ACHN (cell line): ENCODE results near the gene HELLS.
"Not testable (repeated sequence)": the region's sequence is repeated elsewhere in the genome, so short reads cannot be mapped to it uniquely, and the experiment has no call there.

Experiments
- DNase-seq: peaks from one replicate; pipeline ENCODE4 v3.0.0-alpha.2; 2015
- in situ Hi-C: cut with HindIII; loops from 2 replicates; pipeline ENCODE4 v1.10.0; 2017; ENCODE audit warnings: low sequenced_read_pairs, low pct_ligation_motif_present, low pct_unique_long_range_greater_than_20kb

The HELLS gene

GRCh38 chr10:94545391-94546048 lies at the start of gene HELLS:
HELLS (plus strand) TSS chr10:94545788; CDS start chr10:94545922, 134 bp downstream.
- DNase-seq, result peak; percentile 91
- in situ Hi-C loops, result no loop called here

- DNase-seq, result no peak
- in situ Hi-C loops, result no loop called here
Observed at GRCh38 chr10:94496010-94496409, 49.6 kb upstream of the HELLS start.

GRCh38 chr10:94496646-94497045 lies 48.9 kb upstream of the HELLS start:
- in situ Hi-C loops, result no loop called here
- DNase-seq, result no peak

- in situ Hi-C loops, result no loop called here
- peak; percentile 31 for DNase-seq
Observed at GRCh38 chr10:94500063-94500462, 45.5 kb upstream of the HELLS start.

- in situ Hi-C loops, result no loop called here
- no peak for DNase-seq
Observed at GRCh38 chr10:94521276-94522250, 24.0 kb upstream of the HELLS start.

GRCh38 chr10:94524146-94524545 lies 21.4 kb upstream of the HELLS start:
- no peak for DNase-seq

GRCh38 chr10:94524711-94525110 lies 20.9 kb upstream of the HELLS start:
- in situ Hi-C loops, result no loop called here
- DNase-seq, result no peak

More at GRCh38 chr10:94524146-94524545, 21.4 kb upstream of the HELLS start:
- in situ Hi-C loops, result no loop called here

- in situ Hi-C loops, DNase-seq: not testable (repeated sequence)
Observed at GRCh38 chr10:94531550-94531949, 14.0 kb upstream of the HELLS start.

- no peak for DNase-seq
- in situ Hi-C loops, result no loop called here
Observed at GRCh38 chr10:94533027-94533426, 12.6 kb upstream of the HELLS start.

- in situ Hi-C loops, result not testable (repeated sequence)
Observed at GRCh38 chr10:94542282-94542681, 3.3 kb upstream of the HELLS start.

GRCh38 chr10:94546049-94546900 lies 687 bp downstream of the HELLS start:
- peak; percentile 45 for DNase-seq
- in situ Hi-C loops, result no loop called here

More at GRCh38 chr10:94542282-94542681, 3.3 kb upstream of the HELLS start:
- not testable (repeated sequence) for DNase-seq

GRCh38 chr10:94546901-94547185 lies 1.3 kb downstream of the HELLS start:
- DNase-seq, result no peak
- in situ Hi-C loops, result no loop called here

- in situ Hi-C loops, result no loop called here
- DNase-seq, result no peak
Observed at GRCh38 chr10:94549221-94549620, 3.6 kb downstream of the HELLS start.

- in situ Hi-C loops, result not testable (repeated sequence)
- peak; percentile 53 for DNase-seq
Observed at GRCh38 chr10:94567714-94568307, 22.2 kb downstream of the HELLS start.

GRCh38 chr10:94571081-94571480 lies 25.5 kb downstream of the HELLS start:
- DNase-seq, result no peak
- in situ Hi-C loops, result no loop called here

- no peak for DNase-seq
- in situ Hi-C loops, result no loop called here
Observed at GRCh38 chr10:94571528-94571927, 25.9 kb downstream of the HELLS start.

GRCh38 chr10:94578790-94579189 lies 33.2 kb downstream of the HELLS start:
- in situ Hi-C loops, result no loop called here
- DNase-seq, result no peak

- no peak for DNase-seq
- in situ Hi-C loops, result no loop called here
Observed at GRCh38 chr10:94583124-94583523, 37.5 kb downstream of the HELLS start.
